HS-27A (cell line): ENCODE measurements around the gene SLC24A5.

ENCODE experiments used
- DNase-seq: peaks from one replicate; pipeline ENCODE4 v3.0.0-alpha.2; 2012; ENCODE audit warnings: low read depth, missing footprints

The SLC24A5 gene

GRCh38 chr15:48120745-48121144, at the start of gene SLC24A5:
Gene SLC24A5, plus strand, starts transcription at chr15:48120990. Its CDS starts 55 bp downstream, at chr15:48121045.
- no peak for DNase-seq

- no peak for DNase-seq
Observed at GRCh38 chr15:48072941-48073340, 47.8 kb upstream of the SLC24A5 start.

GRCh38 chr15:48073881-48074280, 46.9 kb upstream of the SLC24A5 start:
- DNase-seq, result no peak

GRCh38 chr15:48076454-48076853, 44.3 kb upstream of the SLC24A5 start:
- no peak for DNase-seq

- DNase-seq, result no peak
Observed at GRCh38 chr15:48077616-48078184, 43.1 kb upstream of the SLC24A5 start.

- DNase-seq, result no peak
Observed at GRCh38 chr15:48084759-48085590, 35.8 kb upstream of the SLC24A5 start.

- no peak for DNase-seq
Observed at GRCh38 chr15:48085591-48085930, 35.2 kb upstream of the SLC24A5 start.

GRCh38 chr15:48086133-48086532, 34.7 kb upstream of the SLC24A5 start:
- no peak for DNase-seq

GRCh38 chr15:48086576-48086975, 34.2 kb upstream of the SLC24A5 start:
- no peak for DNase-seq

- no peak for DNase-seq
Observed at GRCh38 chr15:48087844-48088243, 32.9 kb upstream of the SLC24A5 start.

GRCh38 chr15:48089702-48090101, 31.1 kb upstream of the SLC24A5 start:
- DNase-seq, result no peak

GRCh38 chr15:48090115-48090514, 30.7 kb upstream of the SLC24A5 start:
- DNase-seq, result no peak

- no peak for DNase-seq
Observed at GRCh38 chr15:48090666-48091065, 30.1 kb upstream of the SLC24A5 start.

- DNase-seq, result no peak
Observed at GRCh38 chr15:48091522-48091921, 29.3 kb upstream of the SLC24A5 start.

- no peak for DNase-seq
Observed at GRCh38 chr15:48096355-48096786, 24.4 kb upstream of the SLC24A5 start.

GRCh38 chr15:48096813-48097212, 24.0 kb upstream of the SLC24A5 start:
- peak; percentile 34 for DNase-seq

- no peak for DNase-seq
Observed at GRCh38 chr15:48097264-48097663, 23.5 kb upstream of the SLC24A5 start.

- no peak for DNase-seq
Observed at GRCh38 chr15:48101376-48101961, 19.3 kb upstream of the SLC24A5 start.

GRCh38 chr15:48102167-48102566, 18.6 kb upstream of the SLC24A5 start:
- DNase-seq, result no peak

- no peak for DNase-seq
Observed at GRCh38 chr15:48103647-48104046, 17.1 kb upstream of the SLC24A5 start.

- DNase-seq, result no peak
Observed at GRCh38 chr15:48105936-48106335, 14.9 kb upstream of the SLC24A5 start.

GRCh38 chr15:48109212-48109611, 11.6 kb upstream of the SLC24A5 start:
- no peak for DNase-seq

- DNase-seq, result no peak
Observed at GRCh38 chr15:48109856-48110531, 10.8 kb upstream of the SLC24A5 start.
